Testis (tissue), 3 donors: ENCODE measurements around the gene ATOH8. TPM values are rescaled to one million over a fixed set of nuclear protein-coding genes. Genes with fewer than 3 reads are reported as not detected.

ENCODE experiments used
- DNase-seq: peaks from one replicate; pipeline ENCODE4 v3.0.0-alpha.2; 2019
- H3K27ac ChIP-seq, 2 donors: fragments of 200-600 bp; sonication (generic); one replicate each; pipeline ENCODE4 v1.5.1; 2019
- H3K27me3 ChIP-seq: fragments of 200-600 bp; sonication (generic); one replicate; pipeline ENCODE4 v1.5.1; 2019
- H3K36me3 ChIP-seq: fragments of 200-600 bp; sonication (generic); one replicate; pipeline ENCODE4 v1.5.1; 2017; ENCODE audit warnings: low read depth; ENCODE audit errors: missing control alignments
- H3K4me1 ChIP-seq: fragments of 200-600 bp; sonication (generic); one replicate; pipeline ENCODE4 v1.5.1; 2019
- H3K4me3 ChIP-seq, 2 donors: fragments of 200-600 bp; sonication (generic); one replicate each; pipeline ENCODE4 v1.5.1; 2017 to 2019
- H3K9me3 ChIP-seq: fragments of 200-600 bp; sonication (generic); one replicate; pipeline ENCODE4 v1.5.1; 2017
- CTCF ChIP-seq, 3 experiments: fragments of 450-650 bp in 2 of 3; fragments of 200-600 bp in 1 of 3; sonication (generic) in 1 of 3; IDR thresholded peaks; one replicate each; pipeline ENCODE4 v1.5.1; 2016 to 2019; ENCODE audit warnings: antibody characterized with exemption in 3 of 3, mild to moderate bottlenecking in 2 of 3, moderate library complexity in 1 of 3
- POLR2A ChIP-seq: fragments of 450-650 bp; IDR thresholded peaks from one replicate; pipeline ENCODE4 v1.6.1; 2017; ENCODE audit warnings: antibody characterized with exemption, mild to moderate bottlenecking, moderate library complexity
- WGBS, 2 donors: methylation state at CpG; one replicate each; pipeline ENCODE4 v1.1.5; 2018; 5-methylcytosine and 5-hydroxymethylcytosine counted together
- intact Hi-C: fragments of 100-400 bp; cut with DNase I; formaldehyde crosslinking; loops from one replicate; pipeline ENCODE4 v1.15.1; 2023; ENCODE audit warnings: low total_unique reads
- polyA plus RNA-seq: library from polyadenylated mRNA; stranded (reverse); fragments of 350-450 nt; fragmentation: Illumina TruSeq; extraction: RNeasy Lipid Tissue Mini Kit (QIAGEN cat#74804); gene quantifications from one replicate; pipeline ENCODE4 v1.2.3, GENCODE V29; 2014; ENCODE audit warnings: low read depth, low replicate concordance; ENCODE audit not compliant: insufficient read depth
- total RNA-seq, 2 donors: library from RNA; depleted of rRNA; stranded (reverse); fragments of >200 nt; gene quantifications; one replicate each; pipeline ENCODE4 v1.2.3, GENCODE V29; 2016

Gene ATOH8
- total and polyA plus RNA-seq, 3 donors from 2014 or later = 13.5 to 16.8 (median 14.2) TPM

- DNase-seq = no peak
- Histone ChIP-seq H3K4me3 (no peak overlapping the region), H3K27me3 (no peaks in the 10 kb centered on the region), H3K36me3 (no peaks in the 10 kb centered on the region), H3K27ac (no peak overlapping the region), H3K9me3 (no peaks in the 10 kb centered on the region), H3K4me1 (peaks cover 14% of the 10 kb centered on the region)
- 68 to 77% methylated on average over 6 to 7 of the region's 7 CpGs for WGBS, 2 donors
- TF ChIP-seq CTCF (IDR thresholded peaks at IDR 0.05) (no peak), POLR2A (no peak)
- intact Hi-C loops = no loop called here
Measured at GRCh38 chr2:85766229-85766628, 12.4 kb downstream of the ATOH8 start.

DNA sequence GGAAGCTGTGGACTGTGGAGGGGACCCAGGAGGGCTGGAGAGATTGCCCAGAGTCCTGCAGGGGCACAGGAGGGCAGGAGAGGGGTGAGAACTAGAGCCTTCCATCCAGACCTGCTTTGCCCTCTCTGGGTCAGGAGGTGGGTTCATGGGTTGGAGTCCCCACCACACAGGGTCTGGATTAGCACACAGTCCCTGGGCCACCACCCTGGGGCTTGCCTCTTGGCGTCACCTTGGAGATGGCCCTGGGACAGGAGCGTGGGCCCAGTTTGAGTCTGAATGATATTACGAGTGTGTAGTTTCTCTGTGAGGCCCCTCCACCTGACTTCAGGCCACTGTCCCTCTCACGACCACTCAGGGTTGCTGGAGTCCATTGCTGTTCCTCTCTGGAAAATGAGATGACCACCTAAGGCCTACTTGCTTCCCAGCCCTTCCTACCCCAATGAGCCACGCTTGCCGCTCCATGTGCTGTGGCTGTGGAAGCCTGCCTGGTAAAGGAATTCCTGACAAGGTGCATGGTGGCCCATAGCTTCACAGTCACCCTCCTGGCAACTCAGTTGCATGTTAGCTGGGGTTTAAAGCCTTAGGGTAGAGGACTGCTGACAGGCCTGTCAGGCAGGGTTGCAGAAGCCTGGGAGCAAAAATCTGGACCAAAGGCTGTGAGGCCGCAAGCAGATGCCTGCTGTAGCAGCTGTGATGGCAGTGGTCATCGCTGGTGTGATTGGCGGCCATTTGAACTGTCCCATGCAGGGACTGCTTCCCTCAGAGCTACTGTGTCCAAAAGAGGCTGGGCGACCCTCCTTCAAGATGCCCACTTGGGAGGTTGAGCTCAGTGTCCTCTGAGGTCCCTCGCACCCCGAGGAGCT is 14.2 kb downstream of the ATOH8 start:
- 80 to 87% methylated on average over 9 to 12 of the region's 12 CpGs for WGBS, 2 donors
- no peaks in the 10 kb centered on the region for H3K36me3 ChIP-seq
- H3K4me3 ChIP-seq = no peak overlapping the region
- DNase-seq = no peak
- no peaks in the 10 kb centered on the region for H3K9me3 ChIP-seq
- H3K4me1 ChIP-seq = peaks cover 27% of the 10 kb centered on the region
- intact Hi-C loops = no loop called here
- no peaks in the 10 kb centered on the region for H3K27me3 ChIP-seq
- TF ChIP-seq POLR2A (no peak), CTCF (IDR thresholded peaks at IDR 0.05) (no peak)
- H3K27ac ChIP-seq = no peak overlapping the region

- no peak overlapping the region for H3K27ac ChIP-seq
- no peaks in the 10 kb centered on the region for H3K36me3 ChIP-seq
- H3K4me3 ChIP-seq = no peak overlapping the region
- peaks cover 32% of the 10 kb centered on the region for H3K4me1 ChIP-seq
- 26 to 63% methylated on average over 6 to 8 of the region's 8 CpGs for WGBS, 2 donors
- H3K9me3 ChIP-seq = no peaks in the 10 kb centered on the region
- H3K27me3 ChIP-seq = no peaks in the 10 kb centered on the region
- DNase-seq = peak; percentile 79
- TF ChIP-seq POLR2A = no peak
- no peak for TF ChIP-seq CTCF (IDR thresholded peaks at IDR 0.05)
- intact Hi-C loops = no loop called here
Measured at GRCh38 chr2:85768713-85769112, 14.9 kb downstream of the ATOH8 start.

DNA sequence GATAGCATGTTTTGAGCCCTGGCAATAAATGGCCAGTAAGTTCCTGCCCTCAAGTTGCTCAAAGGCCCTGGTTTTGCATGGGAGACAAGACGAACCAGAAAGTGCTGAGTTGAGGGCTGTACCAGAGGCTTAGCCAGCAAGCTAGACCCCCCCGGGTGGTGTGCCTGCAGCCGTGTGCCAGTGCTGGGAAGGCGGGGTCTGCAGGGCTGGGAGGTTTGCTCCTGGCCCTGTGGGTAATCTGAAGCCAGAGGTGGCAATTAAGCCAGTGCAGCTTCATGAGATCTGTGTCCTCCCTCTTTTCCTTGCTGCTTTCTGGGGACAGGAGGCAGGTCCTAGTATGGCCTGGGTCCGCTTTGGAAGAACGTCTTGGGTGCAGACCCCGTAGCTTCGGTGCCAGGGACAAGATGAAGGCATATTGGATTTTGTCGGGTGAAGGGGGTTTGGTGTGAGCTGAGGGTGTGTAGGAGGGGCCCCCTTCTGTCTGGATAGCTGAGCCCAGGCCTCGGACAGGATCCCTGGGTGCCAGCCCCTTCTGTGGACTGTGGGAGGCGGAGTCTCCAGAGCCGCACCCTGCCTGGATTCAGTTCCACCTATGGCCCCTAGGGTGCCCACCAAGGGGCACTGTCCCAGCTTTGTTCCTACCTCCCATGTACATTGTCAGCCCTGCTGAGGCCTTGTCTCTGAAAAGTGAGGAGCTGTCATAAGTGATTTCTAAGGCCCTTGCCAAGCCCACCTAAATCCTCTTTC is 15.6 kb downstream of the ATOH8 start:
- H3K4me3 ChIP-seq = no peak overlapping the region
- H3K36me3 ChIP-seq = no peaks in the 10 kb centered on the region
- WGBS, 2 donors = 72 to 74% methylated on average over 10 to 12 of the region's 12 CpGs
- no peak overlapping the region for H3K27ac ChIP-seq
- H3K9me3 ChIP-seq = no peaks in the 10 kb centered on the region
- no peaks in the 10 kb centered on the region for H3K27me3 ChIP-seq
- peaks cover 39% of the 10 kb centered on the region for H3K4me1 ChIP-seq
- intact Hi-C loops = no loop called here
- TF ChIP-seq POLR2A (no peak), CTCF (IDR thresholded peaks at IDR 0.05) (peak in 1 of 3 experiments; percentile 16)
- no peak for DNase-seq
